ENCODE measurements around the gene CCDC33. TPM values are rescaled to one million over a fixed set of nuclear protein-coding genes. Genes with fewer than 3 reads are reported as not detected.

Gene CCDC33
- total and polyA plus RNA-seq, 2 experiments from 2014 or later = 0.63 to 0.86 TPM

DNA sequence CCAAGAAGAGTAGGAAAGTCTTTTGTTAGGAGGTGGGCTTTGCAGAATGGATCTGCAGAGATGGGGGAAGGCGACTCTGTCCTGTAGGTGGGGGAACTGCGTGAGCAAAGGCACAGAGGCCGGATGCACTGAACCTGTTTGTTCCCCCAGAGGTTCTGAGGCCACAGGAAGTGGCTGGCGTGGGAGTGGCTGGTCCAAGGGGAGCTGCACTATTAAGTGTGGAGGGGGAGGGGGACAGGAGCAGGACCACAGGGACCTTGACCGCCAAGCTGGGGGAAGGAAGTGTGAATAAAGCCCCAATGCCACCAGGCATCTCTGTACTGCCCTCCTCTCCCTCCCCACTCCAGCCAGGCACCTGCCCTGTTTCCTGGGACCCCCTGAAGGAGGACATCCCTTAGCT lies 79.5 kb downstream of the CCDC33 start:
- TF ChIP-seq EZH2phosphoT487 (IDR thresholded peaks at IDR 0.05; ENCODE audit: low read depth, severe bottlenecking, unreplicated experiment) = no peak
- TF ChIP-seq EZH2 (IDR thresholded peaks at IDR 0.05; ENCODE audit: borderline replicate concordance) = no peak
- TF ChIP-seq, protein P1, sequence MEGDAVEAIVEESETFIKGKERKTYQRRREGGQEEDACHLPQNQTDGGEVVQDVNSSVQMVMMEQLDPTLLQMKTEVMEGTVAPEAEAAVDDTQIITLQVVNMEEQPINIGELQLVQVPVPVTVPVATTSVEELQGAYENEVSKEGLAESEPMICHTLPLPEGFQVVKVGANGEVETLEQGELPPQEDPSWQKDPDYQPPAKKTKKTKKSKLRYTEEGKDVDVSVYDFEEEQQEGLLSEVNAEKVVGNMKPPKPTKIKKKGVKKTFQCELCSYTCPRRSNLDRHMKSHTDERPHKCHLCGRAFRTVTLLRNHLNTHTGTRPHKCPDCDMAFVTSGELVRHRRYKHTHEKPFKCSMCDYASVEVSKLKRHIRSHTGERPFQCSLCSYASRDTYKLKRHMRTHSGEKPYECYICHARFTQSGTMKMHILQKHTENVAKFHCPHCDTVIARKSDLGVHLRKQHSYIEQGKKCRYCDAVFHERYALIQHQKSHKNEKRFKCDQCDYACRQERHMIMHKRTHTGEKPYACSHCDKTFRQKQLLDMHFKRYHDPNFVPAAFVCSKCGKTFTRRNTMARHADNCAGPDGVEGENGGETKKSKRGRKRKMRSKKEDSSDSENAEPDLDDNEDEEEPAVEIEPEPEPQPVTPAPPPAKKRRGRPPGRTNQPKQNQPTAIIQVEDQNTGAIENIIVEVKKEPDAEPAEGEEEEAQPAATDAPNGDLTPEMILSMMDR (IDR thresholded peaks at IDR 0.05; ENCODE audit: poor library complexity) = no peak
- WGBS (ENCODE audit: low lambda C conversion rate, missing lambda C conversion rate) = 78% methylated on average over 5 of the region's 5 CpGs
- H3K36me3 ChIP-seq (replicated peaks; ENCODE audit: insufficient read depth, low read depth) = no peaks in the 10 kb centered on the region
- H3K4me1 ChIP-seq (ENCODE audit: insufficient read depth) = peaks cover 39% of the 10 kb centered on the region
- no peaks in the 10 kb centered on the region for H3K9me3 ChIP-seq (ENCODE audit: low read depth)
- H3K27me3 ChIP-seq = no peaks in the 10 kb centered on the region
- H3K4me3 ChIP-seq = no peak overlapping the region
- H3K4me2 ChIP-seq = no peak overlapping the region
- no peak for DNase-seq (ENCODE audit: low spot score)
- no peak overlapping the region for H2AFZ ChIP-seq
- H3K9me2 ChIP-seq (replicated peaks; ENCODE audit: insufficient read depth) = no peaks in the 10 kb centered on the region
- H3K79me2 ChIP-seq = no peaks in the 10 kb centered on the region
- no peak overlapping the region for H3K27ac ChIP-seq
- H4K20me1 ChIP-seq (ENCODE audit: insufficient read depth, poor library complexity, severe bottlenecking) = no peaks in the 10 kb centered on the region

DNA sequence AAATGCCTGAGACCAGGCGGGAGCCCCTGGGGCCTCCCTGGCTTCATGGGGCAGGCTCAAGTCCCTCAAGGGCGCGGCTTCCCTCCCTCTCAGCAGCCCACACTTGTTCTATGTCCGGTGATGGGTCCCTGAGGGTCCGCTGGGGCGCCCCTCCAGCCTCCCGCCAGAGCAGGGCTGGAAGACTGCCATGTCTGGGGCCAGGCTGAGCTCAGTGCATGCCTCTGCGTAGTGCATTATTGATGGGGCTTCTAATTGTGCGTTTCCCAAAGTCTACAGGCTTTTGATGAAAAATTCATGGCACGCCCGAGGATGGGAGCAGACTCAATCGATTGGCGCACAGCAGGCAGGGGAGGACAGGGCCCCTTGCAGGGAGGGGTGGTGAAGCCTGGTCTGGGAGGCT lies 80.0 kb downstream of the CCDC33 start:
- no peak for DNase-seq (ENCODE audit: low spot score)
- H3K27me3 ChIP-seq = no peaks in the 10 kb centered on the region
- H3K79me2 ChIP-seq = no peaks in the 10 kb centered on the region
- no peaks in the 10 kb centered on the region for H4K20me1 ChIP-seq (ENCODE audit: insufficient read depth, poor library complexity, severe bottlenecking)
- no peak overlapping the region for H3K4me3 ChIP-seq
- H3K9me2 ChIP-seq (replicated peaks; ENCODE audit: insufficient read depth) = no peaks in the 10 kb centered on the region
- H3K27ac ChIP-seq = no peak overlapping the region
- no peaks in the 10 kb centered on the region for H3K36me3 ChIP-seq (replicated peaks; ENCODE audit: insufficient read depth, low read depth)
- H2AFZ ChIP-seq = no peak overlapping the region
- H3K9me3 ChIP-seq (ENCODE audit: low read depth) = no peaks in the 10 kb centered on the region
- no peak for TF ChIP-seq EZH2phosphoT487 (IDR thresholded peaks at IDR 0.05; ENCODE audit: low read depth, severe bottlenecking, unreplicated experiment)
- no peak for TF ChIP-seq EZH2 (IDR thresholded peaks at IDR 0.05; ENCODE audit: borderline replicate concordance)
- TF ChIP-seq, protein P1 (IDR thresholded peaks at IDR 0.05; ENCODE audit: poor library complexity) = no peak
- no peak overlapping the region for H3K4me2 ChIP-seq
- peaks cover 39% of the 10 kb centered on the region for H3K4me1 ChIP-seq (ENCODE audit: insufficient read depth)
- WGBS (ENCODE audit: low lambda C conversion rate, missing lambda C conversion rate) = 72% methylated on average over 13 of the region's 13 CpGs

- Histone ChIP-seq H3K27ac (peak overlapping the region; percentile 93), H3K4me1 (ENCODE audit: insufficient read depth) (peaks cover 37% of the 10 kb centered on the region), H3K4me3 (no peak overlapping the region), H3K27me3 (no peaks in the 10 kb centered on the region), H3K9me2 (replicated peaks; ENCODE audit: insufficient read depth) (no peaks in the 10 kb centered on the region), H2AFZ (no peak overlapping the region), H3K4me2 (peak overlapping the region; percentile 59), H3K9me3 (ENCODE audit: low read depth) (no peaks in the 10 kb centered on the region), H3K36me3 (replicated peaks; ENCODE audit: insufficient read depth, low read depth) (no peaks in the 10 kb centered on the region), H4K20me1 (ENCODE audit: insufficient read depth, poor library complexity, severe bottlenecking) (no peaks in the 10 kb centered on the region), H3K79me2 (no peaks in the 10 kb centered on the region)
- TF ChIP-seq, protein P1 (IDR thresholded peaks at IDR 0.05; ENCODE audit: poor library complexity) = no peak
- TF ChIP-seq EZH2phosphoT487 (IDR thresholded peaks at IDR 0.05; ENCODE audit: low read depth, severe bottlenecking, unreplicated experiment) (no peak), EZH2 (IDR thresholded peaks at IDR 0.05; ENCODE audit: borderline replicate concordance) (no peak)
- peak; percentile 70 for DNase-seq (ENCODE audit: low spot score)
- 46% methylated on average over 6 of the region's 8 CpGs for WGBS (ENCODE audit: low lambda C conversion rate, missing lambda C conversion rate)
Measured at GRCh38 chr15:74317820-74318375, 81.8 kb downstream of the CCDC33 start.
